ENCODE data around the gene IL36RN.

GRCh38 chr2:113015655-113016054, 43.3 kb upstream of the IL36RN start:
- TF ChIP-seq POLR2A (IDR thresholded peaks at IDR 0.05) = no peak
- TF ChIP-seq CTCF (IDR thresholded peaks at IDR 0.05) = no peak
- TF ChIP-seq EP300 (IDR thresholded peaks at IDR 0.05) = no peak
- no peak for TF ChIP-seq POLR2AphosphoS5 (IDR thresholded peaks at IDR 0.05)
